HG02981 (cell line): ENCODE measurements around the gene BMX.

Source experiments
- ATAC-seq: cut with Tn5 transposase; IDR thresholded peaks from one replicate; pipeline ENCODE4 v1.9.1; 2021; ENCODE audit warnings: mild to moderate bottlenecking, moderate library complexity; ENCODE audit not compliant: unreplicated experiment

Gene BMX

DNA sequence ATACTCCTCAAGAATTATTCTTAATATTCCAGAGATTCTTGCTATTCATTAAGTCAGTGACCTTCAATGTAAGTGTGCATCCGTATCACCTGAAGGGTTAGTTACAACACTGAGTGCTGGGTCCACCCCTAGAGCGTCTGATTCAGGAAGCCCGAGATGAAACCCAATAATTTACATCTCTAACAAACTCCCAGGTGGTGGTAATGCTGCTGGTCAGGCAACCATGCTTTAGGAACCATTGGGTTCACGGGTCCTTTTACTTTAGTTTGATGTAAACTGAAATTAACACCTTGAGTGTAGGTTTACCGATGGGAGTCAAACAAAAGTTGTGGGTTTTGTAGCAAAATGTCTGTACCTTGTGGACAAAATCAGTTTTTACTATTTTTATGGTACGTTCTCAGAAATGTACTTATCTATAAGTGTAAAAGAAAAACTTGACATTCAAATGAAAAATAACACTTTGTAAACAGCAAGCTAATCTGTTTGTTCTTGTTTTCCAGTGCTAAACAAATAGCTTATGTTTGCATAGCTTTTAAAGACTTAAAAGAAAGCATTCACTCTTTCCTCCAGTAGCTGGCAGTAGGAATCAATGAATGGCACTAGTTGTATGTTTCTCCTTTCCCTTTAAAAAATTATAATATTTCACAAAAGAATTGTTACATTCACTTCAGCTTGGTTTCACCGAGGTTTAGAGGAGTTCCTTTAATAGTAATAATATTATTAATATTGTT lies 67.4 kb downstream of the BMX start:
- no peak for ATAC-seq

DNA sequence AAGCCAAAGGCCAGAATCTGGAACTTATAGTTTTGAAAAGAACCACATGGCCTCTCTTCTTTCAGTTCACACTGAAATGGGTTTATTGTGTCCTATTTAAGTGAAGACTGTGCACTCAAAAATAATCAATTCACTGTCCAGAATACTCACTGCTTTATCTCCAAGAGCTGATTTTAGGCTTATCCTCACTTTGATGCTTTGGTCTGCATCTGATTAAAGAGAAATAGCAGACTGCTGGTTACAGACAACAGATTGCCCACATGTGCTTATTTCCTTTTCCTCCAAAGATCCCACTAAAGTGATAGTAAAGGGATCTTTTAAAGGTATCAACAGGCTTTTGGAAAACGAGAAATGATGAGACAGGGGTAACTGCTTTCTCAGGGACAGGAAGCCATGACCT lies 69.5 kb downstream of the BMX start:
- ATAC-seq, result no peak

DNA sequence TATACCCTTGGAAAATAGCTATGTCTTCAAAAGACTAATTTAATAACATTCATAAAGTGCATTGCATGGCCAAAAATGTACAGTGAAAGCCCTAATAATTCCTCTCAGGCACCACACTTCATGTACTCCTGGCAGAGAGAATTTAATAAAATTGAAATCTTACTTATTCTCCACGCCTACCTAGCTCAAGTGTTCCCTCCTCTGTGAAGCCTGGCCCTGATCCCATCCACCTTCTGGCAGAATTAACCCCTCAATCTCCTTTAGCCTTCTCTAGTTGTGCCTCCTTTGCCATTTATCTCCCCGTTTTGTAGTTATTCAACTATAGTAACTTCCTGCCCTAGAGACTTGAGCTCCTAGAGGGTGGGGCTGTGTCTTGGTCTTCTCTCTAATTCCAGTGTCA lies 73.4 kb downstream of the BMX start:
- no peak for ATAC-seq

DNA sequence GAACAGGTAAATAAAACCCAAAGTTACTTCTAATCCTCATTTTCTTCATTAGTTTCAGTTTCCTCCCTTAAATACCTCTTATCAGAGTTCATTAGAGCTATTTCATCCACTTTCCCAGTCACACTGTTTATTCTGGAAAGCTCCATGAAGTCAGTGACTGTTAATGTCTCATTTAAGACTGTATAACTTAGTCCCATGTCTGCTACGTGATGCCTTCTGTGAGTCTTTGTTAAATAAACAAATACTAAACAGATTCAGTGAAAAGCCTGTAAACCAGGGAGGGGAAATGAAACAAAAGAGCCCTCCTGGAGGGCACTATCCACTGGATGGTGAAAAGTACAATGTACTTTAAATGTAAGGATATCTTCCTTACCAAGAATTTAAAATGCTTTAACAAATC lies 75.4 kb downstream of the BMX start:
- ATAC-seq, result no peak

DNA sequence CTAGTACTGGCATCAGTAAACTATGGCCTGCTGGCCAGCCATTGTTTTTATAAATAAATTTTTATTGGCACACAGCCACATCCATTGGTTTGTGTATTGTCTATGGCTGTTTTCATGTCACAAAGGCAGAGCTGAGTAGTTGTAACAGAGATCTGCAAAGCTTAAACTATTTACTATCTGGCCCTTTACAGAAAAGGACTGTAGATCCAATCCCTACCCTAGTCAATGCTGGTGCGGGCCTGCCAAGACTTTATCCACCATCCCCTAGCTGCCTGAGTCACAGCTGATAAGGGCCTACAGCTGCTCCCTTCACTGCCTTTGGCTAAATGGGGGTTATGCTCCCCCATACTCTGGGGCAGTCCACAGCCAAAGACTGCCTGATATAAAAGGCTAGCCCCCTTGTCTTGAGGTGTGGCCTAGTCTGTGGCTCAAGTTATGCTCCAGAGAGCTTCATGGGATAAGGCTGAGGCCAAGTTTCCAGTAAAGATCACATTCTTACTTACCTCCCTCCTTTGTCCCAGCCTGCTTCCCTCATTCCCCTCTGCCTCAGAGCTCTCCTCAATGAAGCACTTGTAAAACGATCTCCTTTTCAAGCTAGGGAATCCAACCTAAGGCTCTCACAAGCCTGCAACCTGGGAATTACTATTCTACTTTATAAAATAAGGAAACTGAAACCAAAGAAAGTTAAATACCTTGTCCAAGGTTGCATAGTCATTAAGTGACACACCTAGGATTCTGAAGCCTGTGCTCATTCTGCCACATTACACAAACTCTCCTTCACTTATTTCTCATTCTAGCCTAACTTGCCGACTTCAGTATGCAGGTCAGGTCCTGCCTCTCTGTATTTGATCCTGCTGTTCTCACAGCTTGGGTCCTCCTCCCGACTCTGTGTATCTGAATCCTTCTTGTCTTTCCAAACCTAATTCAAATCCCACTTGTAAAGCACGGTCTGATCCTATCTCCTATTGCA lies 79.5 kb downstream of the BMX start:
- ATAC-seq, result no peak

DNA sequence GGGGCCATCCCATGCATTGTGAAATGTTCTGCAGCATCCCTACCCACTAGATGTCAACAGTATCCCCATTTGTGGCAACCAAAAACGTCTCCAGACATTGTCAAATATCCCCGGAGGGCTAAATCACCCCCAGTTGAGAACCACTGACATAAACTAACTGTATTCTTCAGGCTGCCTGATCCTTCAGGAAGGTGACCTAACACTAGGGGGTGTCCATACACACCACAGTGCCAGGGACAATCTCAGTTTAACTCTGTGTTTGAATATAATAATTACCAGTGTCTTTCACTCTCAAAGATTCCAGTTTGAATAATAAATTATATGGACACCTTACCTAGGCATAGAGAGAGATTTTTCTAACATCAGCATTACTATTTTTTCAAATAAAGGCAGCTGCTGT lies 93.8 kb downstream of the BMX start:
- no peak for ATAC-seq

DNA sequence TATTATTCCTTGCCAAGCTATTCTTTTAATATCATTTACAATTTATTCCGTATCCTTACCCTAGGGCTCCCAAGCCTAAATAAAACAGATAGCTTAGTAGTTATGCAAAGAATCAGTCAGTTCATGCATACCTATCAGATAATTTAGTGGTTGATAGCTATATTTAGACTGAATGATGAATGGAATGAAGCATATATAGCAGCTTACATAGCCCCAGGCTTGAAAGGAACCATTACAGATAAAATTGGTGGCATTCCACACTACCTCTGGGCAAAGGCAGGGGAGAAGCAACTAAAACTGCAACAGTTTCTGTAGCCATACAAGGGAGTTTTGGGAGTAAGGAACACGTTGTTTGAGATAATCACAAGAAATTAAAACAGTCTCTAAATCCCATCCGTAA lies 97.4 kb downstream of the BMX start:
- no peak for ATAC-seq

DNA sequence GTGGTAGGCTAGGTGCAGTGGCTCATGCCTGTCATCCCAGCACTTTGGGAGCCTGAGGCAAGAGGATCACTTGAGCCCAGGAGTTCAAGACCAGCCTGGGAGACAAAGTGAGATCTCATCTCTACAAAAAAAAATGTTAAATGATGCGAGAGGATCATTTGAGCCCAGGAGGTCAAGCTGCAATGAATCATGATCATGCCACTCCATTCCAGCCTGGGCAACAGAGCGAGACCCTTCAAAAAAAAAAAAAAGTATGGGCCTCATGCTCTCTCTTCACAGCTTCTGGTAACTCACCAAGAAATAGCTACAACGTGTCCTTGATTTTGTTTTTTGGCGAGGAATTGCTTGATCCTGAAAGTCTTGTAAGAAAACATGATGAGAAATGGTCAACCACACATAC lies 98.9 kb downstream of the BMX start:
- no peak for ATAC-seq

DNA sequence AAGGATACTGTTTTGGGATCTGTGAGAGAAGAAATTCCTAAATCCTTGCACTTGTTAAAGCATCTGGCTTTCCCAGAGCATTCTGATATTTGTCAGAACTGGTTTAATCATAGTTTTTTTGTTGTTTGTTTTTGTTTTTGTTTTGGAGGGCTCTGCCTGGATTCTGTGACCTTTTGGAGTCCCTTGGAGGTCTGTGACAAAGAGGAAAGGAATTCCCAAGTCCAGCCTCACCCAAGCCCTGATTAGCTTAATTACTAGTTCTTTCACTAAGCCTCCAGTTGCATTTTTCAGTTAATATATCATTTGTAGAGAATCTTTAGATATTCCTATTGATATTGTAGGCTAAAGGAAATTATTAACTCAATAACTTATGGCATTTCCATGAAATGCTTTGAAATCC lies 99.4 kb downstream of the BMX start:
- no peak for ATAC-seq

DNA sequence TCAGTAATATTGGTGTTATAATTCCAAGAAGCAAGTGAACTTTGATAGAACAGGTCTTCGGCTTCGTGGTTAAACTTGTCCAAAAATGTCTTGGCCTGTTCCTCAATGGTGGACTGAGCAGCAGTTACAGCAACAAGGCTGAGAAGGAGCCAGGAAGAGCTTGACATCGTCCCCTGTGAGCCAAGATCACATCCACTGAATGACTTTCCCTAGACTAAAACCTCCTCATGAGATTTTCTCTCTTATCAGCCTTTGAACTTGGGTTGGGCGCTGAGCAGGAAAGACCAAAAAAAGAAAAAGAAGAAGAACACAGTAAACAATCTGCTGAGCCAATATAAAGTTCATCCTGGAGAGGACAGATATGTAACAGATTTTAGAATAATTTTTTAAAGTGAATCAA lies 100.1 kb downstream of the BMX start, which contains the start of gene ACE2:
ACE2 (minus strand) TSS at position 216 of the 400 bp plus-strand sequence; CDS start at position 167, 49 bp downstream.
- ATAC-seq, result no peak

DNA sequence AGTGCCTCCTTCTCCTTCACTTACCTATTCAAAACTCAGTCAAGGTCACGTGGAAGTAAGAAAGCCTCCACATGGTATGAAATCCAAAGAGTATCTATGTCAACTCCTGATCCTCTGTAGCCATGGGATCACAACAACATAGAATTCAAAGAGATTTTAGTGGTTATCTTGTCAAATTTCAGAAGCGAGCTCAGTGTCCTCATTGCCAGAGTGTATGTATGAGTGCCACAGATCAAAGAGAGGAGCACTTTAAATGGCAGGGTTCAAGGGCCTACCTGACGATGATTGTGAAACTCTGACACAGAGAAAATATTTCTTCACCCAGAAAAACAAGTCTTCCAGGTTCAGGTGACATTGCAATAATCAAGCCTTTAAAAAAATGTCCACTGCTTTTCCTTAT lies 101.3 kb downstream of the BMX start:
- ATAC-seq, result no peak

DNA sequence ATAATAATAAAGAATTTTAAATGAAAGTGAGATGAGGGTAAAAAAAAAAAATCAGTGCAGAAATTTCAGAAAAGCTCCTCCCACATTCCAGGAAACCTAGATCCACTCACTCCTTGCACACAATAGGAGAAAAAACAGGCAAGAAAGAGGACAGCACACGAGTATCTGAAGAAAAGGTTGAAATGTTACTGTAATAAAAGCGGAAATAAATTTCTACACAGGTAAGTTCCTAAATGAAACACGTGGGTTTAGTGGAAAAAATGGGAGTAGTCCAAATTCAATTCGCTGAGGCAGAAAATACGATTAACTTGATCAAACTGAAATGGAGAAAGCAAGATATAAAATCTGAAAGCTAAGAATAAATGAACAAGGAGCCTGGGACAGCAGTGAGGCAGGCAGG lies 102.2 kb downstream of the BMX start:
- ATAC-seq, result no peak

DNA sequence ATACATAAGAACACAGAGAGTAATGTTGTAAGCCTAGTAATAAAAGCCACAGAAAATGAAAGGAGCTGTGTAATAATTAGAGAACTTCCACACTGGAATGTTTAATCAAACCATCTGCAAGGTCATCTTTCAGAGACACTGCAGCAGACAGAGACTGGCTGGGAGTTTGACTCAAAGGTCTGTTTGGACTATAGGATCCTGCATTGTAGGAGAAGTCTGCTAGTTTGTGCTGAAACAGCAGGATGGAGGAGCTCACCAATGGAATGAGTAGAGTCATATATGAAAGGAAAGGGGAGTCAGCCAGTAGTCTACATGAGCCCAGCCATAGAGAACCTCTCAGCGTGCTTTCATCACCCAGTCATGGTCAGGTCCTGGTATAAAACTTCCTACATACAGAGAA lies 104.6 kb downstream of the BMX start:
- ATAC-seq, result no peak
